Naive B cell (primary cell): ENCODE data around the gene GFOD1. TPM values are rescaled to one million over a fixed set of nuclear protein-coding genes. Genes with fewer than 3 reads are reported as not detected.
"Not testable (repeated sequence)": the region's sequence is repeated elsewhere in the genome, so short reads cannot be mapped to it uniquely, and the experiment has no call there.

Experiments
- ATAC-seq, 2 donors: fragments of 150-1000 bp; cut with Tn5 transposase; 2 replicates each; pipeline ENCODE4 v1.10.0; 2021; ENCODE audit warnings: low read depth in 2 of 2, mild to moderate bottlenecking in 2 of 2, moderate library complexity in 2 of 2
- DNase-seq: peaks from one replicate; pipeline ENCODE4 v3.0.0; 2022
- H3K27ac Mint-ChIP-seq, 6 donors: one replicate each; pipeline ENCODE4 v1.8.0; 2020 to 2022; ENCODE audit warnings: mild to moderate bottlenecking in 6 of 6, mixed read lengths in 6 of 6, moderate library complexity in 5 of 6, inconsistent platforms in 2 of 6
- H3K27me3 Mint-ChIP-seq, 3 donors: one replicate each; pipeline ENCODE4 v1.8.0; 2021 to 2022; ENCODE audit warnings: mixed read lengths in 3 of 3, mild to moderate bottlenecking in 1 of 3
- H3K36me3 Mint-ChIP-seq, 2 donors: one replicate each; pipeline ENCODE4 v1.8.0; 2020 to 2022; ENCODE audit warnings: mixed read lengths in 2 of 2, inconsistent platforms in 1 of 2, mild to moderate bottlenecking in 1 of 2
- H3K4me1 Mint-ChIP-seq, 3 donors: one replicate each; pipeline ENCODE4 v1.8.0; 2020 to 2022; ENCODE audit warnings: mixed read lengths in 3 of 3, inconsistent platforms in 1 of 3, mild to moderate bottlenecking in 1 of 3, moderate library complexity in 1 of 3
- H3K4me3 Mint-ChIP-seq, 8 donors: one replicate each; pipeline ENCODE4 v1.8.0; 2020 to 2022; ENCODE audit warnings: mild to moderate bottlenecking in 8 of 8, mixed read lengths in 8 of 8, moderate library complexity in 8 of 8, inconsistent platforms in 2 of 8
- H3K9me3 Mint-ChIP-seq, 7 donors: one replicate each; pipeline ENCODE4 v1.8.0; 2020 to 2022; ENCODE audit warnings: mixed read lengths in 7 of 7, mild to moderate bottlenecking in 5 of 7, inconsistent platforms in 2 of 7, moderate library complexity in 1 of 7
- polyA plus RNA-seq, 6 donors: library from polyadenylated mRNA; unstranded; fragments of 300-500 nt; fragmentation: Illumina TruSeq; gene quantifications; one replicate each; pipeline ENCODE4 v1.2.3, GENCODE V29; 2021; ENCODE audit warnings: low read depth in 6 of 6

GFOD1 gene
- polyA plus RNA-seq, 6 donors from 2014 or later, result 2.9 to 10.7 (median 5.4) TPM

DNA sequence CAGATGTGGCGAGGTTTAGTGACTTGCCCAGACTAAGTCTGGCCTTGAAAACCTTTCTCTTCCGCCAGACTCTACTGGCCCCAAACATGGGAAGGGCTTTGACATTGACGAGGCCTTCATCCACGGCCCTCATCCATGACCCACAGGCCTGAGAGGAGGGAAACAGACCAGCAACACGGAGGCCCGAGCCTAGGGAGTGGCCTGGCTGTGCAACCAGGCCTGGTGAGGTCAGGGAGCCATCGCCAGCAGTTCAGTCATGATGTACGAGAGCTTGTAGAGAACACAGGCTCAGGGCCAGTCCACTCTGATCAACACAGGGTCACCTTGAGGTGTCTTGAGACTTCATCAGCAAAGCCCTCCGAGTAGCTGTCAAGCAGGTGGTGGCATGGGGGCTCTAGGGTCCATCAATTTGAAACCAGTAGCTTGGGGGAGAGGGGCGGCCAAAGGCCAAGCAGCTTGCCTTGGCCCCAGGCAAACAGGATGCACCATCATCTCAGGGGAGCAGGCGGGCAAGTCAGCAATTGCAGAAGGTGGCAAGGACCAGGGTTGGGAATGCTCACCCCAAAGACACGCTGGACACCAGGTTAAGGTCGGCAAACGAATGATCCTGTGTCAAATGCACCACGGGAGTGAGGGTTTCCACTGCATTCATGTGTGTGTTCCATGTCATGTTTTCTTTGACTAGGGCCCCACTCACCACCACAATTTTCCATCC is 36.1 kb downstream of the GFOD1 start:
- Mint-ChIP-seq H3K27me3 (no peaks in the 10 kb centered on the region), H3K9me3 (peaks cover 0 to 7% (median 0%) of the 10 kb centered on the region in 7 donors), H3K4me1 (peaks cover 34 to 51% (median 40%) of the 10 kb centered on the region in 3 donors), H3K4me3 (no peak overlapping the region), H3K36me3 (peaks cover 0 to 11% of the 10 kb centered on the region in 2 donors), H3K27ac (peak overlapping the region in 2 of 6 donors; percentile 21 to 60)
- no peak for ATAC-seq
- DNase-seq, result no peak

DNA sequence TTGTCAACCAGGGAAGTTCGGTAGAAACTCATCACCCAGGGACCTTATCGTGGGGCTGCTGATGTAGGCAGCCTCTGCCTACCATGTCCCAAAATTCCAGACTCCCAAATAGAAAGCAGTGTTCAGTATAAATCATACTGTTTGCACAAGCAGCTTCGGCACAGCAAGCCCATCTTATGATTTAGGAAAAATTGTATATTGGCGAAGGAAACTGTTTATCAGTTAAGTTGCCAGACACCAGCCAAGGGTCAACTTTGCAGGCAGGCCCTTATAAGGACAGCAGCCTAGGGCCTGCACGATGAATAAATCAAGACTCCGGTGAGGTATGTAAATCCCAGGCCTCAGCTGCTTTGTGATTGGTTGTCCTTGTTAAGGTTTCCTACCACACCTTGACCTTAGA is 36.8 kb downstream of the GFOD1 start:
- peaks cover 34 to 48% (median 44%) of the 10 kb centered on the region in 3 donors for H3K4me1 Mint-ChIP-seq
- H3K4me3 Mint-ChIP-seq, result no peak overlapping the region
- no peak for ATAC-seq

DNA sequence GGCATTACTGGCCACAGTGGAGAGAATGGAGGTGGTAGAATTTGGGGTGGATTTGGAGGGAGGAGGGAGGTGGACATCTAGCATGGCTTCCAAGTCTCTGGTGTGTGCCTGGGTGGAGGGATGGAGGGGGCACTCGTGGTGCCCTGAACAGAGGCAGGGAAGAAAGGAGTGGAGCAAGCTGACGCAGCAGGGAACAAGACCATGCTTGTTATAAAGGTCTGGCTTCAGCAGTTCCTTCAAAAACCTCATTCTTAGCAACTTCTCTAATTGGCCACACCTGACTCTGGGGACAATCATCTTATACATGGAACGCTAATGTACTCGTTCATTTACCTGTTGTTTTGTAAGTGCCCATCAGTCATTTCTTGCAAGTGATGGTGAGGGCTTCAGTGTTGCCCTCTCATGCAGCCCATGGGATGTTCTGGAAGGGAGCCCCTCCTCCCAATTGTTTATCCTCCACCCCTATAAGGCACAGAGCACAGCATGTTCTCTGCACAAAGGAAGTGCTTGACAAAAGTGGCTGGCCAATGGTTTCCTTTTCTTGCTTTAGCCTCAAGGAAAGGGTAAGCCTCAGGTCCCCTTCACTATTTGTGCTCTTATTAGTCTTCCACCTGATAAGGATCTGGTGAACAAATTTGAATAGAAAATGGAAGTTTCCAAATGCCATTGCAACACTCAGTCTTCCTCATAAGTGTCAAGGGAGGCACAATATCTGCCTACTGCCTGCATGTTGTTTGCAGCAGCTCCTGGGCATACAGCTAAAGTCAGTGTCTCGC is 39.3 kb downstream of the GFOD1 start:
- Mint-ChIP-seq H3K36me3 (peaks cover 0 to 11% of the 10 kb centered on the region in 2 donors), H3K4me1 (peaks cover 28 to 37% (median 35%) of the 10 kb centered on the region in 3 donors), H3K27me3 (no peaks in the 10 kb centered on the region), H3K27ac (peak overlapping the region; percentile 57 to 96 (median 76)), H3K9me3 (peaks cover 0 to 7% (median 0%) of the 10 kb centered on the region in 7 donors), H3K4me3 (peak overlapping the region; percentile 2 to 87 (median 67))
- ATAC-seq (peak; percentile 63 to 72), DNase-seq (no peak)

More for the DNA sequence above, 36.8 kb downstream of the GFOD1 start:
- Mint-ChIP-seq H3K27ac (peak overlapping the region in 1 of 6 donors; percentile 76), H3K9me3 (peaks cover 0 to 7% (median 0%) of the 10 kb centered on the region in 7 donors), H3K36me3 (peaks cover 0 to 11% of the 10 kb centered on the region in 2 donors), H3K27me3 (no peaks in the 10 kb centered on the region)
- DNase-seq, result no peak

DNA sequence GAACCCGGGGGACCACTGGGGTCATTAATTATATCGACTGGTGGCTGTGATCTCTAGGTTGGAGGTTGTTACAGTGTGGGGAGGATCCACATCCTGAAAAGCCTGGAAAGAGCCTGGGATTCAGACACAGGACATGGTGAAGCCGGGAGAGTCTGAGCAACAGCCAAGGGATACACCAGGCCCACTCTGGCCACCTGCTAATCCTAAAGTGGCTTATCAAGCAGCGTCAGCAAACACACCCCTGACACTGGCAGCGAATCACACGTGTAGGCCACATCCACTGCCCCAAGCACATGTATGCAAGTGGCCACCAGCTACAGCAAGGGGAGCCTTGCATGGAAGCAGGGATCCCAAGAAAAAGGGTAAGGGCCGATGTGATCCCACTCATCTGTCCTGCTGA is 41.0 kb downstream of the GFOD1 start:
- DNase-seq, result no peak

DNA sequence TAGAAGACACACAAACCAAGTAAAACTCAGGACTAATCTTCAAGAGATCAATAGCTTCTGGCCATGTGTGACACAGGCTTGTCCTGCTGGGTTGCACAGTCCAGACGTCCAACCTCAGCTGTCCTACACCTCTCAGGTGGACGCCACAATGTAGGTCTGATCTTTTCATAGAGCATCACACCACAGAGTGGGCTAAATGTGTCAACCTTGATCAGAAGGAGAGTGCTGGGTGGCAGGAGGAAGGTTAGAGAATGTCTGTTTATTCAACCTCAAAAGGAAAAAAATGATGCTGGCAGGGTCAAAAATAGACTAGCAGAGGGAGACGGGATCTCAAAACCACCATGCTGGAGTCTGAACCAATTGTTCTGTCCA is 41.7 kb downstream of the GFOD1 start:
- peaks cover 30 to 37% (median 35%) of the 10 kb centered on the region in 3 donors for H3K4me1 Mint-ChIP-seq
- DNase-seq (no peak), ATAC-seq (no peak)
- H3K4me3 Mint-ChIP-seq, result peak overlapping the region in 1 of 8 donors; percentile 0
- H3K27ac Mint-ChIP-seq, result peak overlapping the region in 4 of 6 donors; percentile 20 to 82 (median 34)
- H3K27me3 Mint-ChIP-seq, result no peaks in the 10 kb centered on the region
- H3K36me3 Mint-ChIP-seq, result peaks cover 0 to 11% of the 10 kb centered on the region in 2 donors
- peaks cover 0 to 7% (median 0%) of the 10 kb centered on the region in 7 donors for H3K9me3 Mint-ChIP-seq

More for the DNA sequence above, 41.0 kb downstream of the GFOD1 start:
- no peak for ATAC-seq
- Mint-ChIP-seq H3K9me3 (peaks cover 0 to 7% (median 0%) of the 10 kb centered on the region in 7 donors), H3K36me3 (peaks cover 0 to 11% of the 10 kb centered on the region in 2 donors), H3K4me3 (no peak overlapping the region), H3K27me3 (no peaks in the 10 kb centered on the region), H3K4me1 (peaks cover 28 to 37% (median 35%) of the 10 kb centered on the region in 3 donors), H3K27ac (no peak overlapping the region)

DNA sequence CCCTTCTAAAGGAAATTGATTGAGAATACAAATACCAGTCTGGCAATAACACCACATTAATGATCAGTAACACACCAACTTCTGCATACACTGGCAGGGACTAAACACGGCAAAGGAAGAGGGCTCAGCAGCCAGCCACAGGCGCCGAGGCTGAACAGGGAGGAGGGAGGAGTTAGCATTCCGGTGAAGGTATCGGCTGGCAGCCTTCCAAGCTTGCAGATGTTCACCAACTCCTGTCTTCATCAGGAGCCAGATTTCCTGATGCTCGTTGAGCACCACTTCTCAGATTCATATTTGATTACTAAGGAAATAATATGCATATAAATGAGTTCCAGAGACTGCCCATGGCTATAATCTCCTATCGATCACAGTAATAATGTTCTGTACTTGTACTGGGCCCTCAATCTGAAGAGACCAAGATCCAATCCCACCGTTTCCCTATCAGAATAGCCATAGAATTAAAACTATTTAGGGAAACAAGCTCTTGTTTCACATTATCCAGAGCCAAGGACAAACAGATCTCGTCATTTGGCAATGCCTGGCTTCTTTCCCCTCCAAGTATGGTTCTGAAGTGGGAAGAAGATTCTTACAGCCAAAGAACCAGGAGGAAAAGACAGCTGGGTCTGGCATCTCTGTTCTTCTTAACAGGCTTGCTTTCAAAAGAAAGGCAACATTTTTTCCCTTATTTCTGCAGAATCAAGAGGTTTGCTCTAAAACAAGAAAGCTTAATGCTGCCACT is 42.2 kb downstream of the GFOD1 start:
- peaks cover 31 to 37% (median 35%) of the 10 kb centered on the region in 3 donors for H3K4me1 Mint-ChIP-seq
- peak overlapping the region in 5 of 8 donors; percentile 1 to 58 (median 12) for H3K4me3 Mint-ChIP-seq
- peaks cover 0 to 7% (median 0%) of the 10 kb centered on the region in 7 donors for H3K9me3 Mint-ChIP-seq
- peak overlapping the region in 3 of 6 donors; percentile 20 to 82 (median 47) for H3K27ac Mint-ChIP-seq
- no peak for DNase-seq
- peaks cover 0 to 7% of the 10 kb centered on the region in 2 donors for H3K36me3 Mint-ChIP-seq
- H3K27me3 Mint-ChIP-seq, result no peaks in the 10 kb centered on the region
- ATAC-seq, result peak; percentile 56 to 67

DNA sequence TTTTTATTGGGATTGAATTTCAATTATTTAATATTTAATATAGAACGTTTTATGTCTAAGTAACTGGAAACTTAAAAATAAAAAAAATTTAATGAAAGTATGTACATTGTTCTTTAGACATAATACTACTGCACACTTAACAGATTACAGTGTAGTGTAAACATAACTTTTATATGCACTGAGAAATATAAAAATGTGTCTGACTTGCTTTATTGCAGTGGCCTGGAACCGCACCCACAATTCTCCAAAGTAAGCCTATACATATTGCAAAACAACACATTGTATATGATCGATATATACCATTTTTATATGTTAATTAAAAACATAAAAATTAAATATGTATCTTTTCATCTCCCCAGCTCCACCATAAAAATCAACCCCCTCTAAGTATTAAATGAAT is 42.8 kb downstream of the GFOD1 start:
- ATAC-seq (no peak), DNase-seq (no peak)
- Mint-ChIP-seq H3K27me3 (no peaks in the 10 kb centered on the region), H3K4me1 (peaks cover 31 to 37% (median 35%) of the 10 kb centered on the region in 3 donors), H3K36me3 (peaks cover 0 to 2% of the 10 kb centered on the region in 2 donors), H3K4me3 (peak overlapping the region in 3 of 8 donors; percentile 1 to 58 (median 3)), H3K27ac (peak overlapping the region in 1 of 6 donors; percentile 2), H3K9me3 (peaks cover 0 to 5% (median 0%) of the 10 kb centered on the region in 7 donors)

DNA sequence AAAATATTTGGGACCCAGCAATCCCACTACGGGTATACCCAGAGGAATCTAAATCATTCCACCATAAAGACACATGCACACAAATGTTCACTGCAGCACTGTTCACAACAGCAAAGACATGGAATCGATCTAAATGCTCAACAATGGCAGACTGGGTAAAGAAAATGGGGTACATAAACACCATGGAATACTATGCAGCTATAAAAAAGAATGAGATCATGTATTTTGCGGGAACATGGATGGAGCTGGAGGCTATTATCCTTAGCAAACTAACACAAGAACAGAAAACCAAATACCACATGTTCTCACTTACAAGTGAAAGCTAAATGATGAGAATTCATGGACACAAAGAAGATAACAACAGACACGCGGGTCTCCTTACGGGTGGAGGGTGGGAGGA is 43.4 kb downstream of the GFOD1 start:
- H3K27ac Mint-ChIP-seq, H3K27me3 Mint-ChIP-seq, ATAC-seq, H3K36me3 Mint-ChIP-seq, H3K9me3 Mint-ChIP-seq, H3K4me3 Mint-ChIP-seq, DNase-seq: not testable (repeated sequence)
- peaks cover 31 to 35% (median 35%) of the 10 kb centered on the region in 3 donors for H3K4me1 Mint-ChIP-seq

DNA sequence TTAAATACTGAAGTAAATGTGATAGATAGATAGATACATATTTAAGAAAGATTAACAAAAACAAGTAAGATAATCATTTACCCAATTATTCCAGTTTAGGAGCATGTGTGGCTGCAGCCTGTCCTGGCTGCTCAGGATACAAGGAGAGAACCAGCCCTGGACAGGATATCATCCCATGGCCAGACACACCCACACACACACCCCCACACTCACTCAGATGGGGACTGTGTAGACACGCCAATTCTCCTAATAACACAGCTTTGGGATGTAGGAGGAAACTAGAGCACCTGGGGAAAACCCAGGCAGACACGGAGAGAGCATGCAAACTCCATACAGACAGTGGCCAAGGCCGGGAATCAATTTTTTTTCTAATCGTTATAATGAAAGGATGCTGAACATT is 45.6 kb downstream of the GFOD1 start:
- no peak overlapping the region for H3K4me3 Mint-ChIP-seq
- H3K27me3 Mint-ChIP-seq, result no peaks in the 10 kb centered on the region
- DNase-seq (no peak), ATAC-seq (no peak)
- H3K4me1 Mint-ChIP-seq, result peaks cover 16 to 22% (median 19%) of the 10 kb centered on the region in 3 donors
- peaks cover 0 to 1% (median 0%) of the 10 kb centered on the region in 7 donors for H3K9me3 Mint-ChIP-seq
- no peak overlapping the region for H3K27ac Mint-ChIP-seq
- H3K36me3 Mint-ChIP-seq, result no peaks in the 10 kb centered on the region

DNA sequence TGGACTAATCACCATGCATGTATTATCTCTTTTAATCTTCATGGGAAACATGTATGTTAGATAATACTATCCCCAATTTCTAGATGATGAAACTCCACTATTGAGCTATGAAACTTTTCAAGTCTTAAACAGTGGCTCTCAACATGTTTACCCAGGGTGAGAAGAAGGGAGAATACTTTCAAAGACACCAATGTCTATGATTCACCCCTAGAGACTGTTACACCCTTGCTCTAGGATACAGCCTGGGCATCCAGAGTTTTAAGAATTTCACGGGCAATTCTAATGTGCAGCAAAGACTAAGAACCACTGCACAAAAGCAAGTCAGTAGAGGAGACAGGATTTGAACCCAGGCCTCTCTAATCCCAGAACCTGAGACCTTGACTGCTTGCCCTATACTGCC is 47.8 kb downstream of the GFOD1 start:
- DNase-seq (no peak), ATAC-seq (no peak)
- H3K9me3 Mint-ChIP-seq, result peaks cover 0 to 1% (median 0%) of the 10 kb centered on the region in 7 donors
- H3K4me3 Mint-ChIP-seq, result no peak overlapping the region
- no peak overlapping the region for H3K27ac Mint-ChIP-seq
- H3K36me3 Mint-ChIP-seq, result no peaks in the 10 kb centered on the region
- H3K27me3 Mint-ChIP-seq, result no peaks in the 10 kb centered on the region
- H3K4me1 Mint-ChIP-seq, result peaks cover under 1 to 9% (median 8%) of the 10 kb centered on the region in 3 donors

DNA sequence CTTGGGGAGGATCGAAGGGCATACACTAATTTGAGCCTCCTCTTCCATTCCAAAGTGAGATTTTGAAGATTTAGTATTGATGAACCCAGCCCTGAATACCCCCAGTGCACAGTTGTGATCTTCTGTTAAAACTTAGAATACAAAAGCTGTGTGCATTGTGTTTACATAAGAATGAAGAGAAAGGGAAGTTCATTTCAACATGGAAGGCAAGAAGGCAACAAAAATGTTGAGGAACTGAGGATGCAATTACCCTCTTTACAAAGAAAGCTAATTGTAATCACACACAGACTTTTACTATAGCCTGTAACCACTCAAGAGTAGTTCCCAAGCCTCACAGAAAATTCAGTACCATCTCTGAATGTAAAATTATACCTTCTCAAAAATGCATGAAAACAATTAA is 49.3 kb downstream of the GFOD1 start:
- DNase-seq (no peak), ATAC-seq (no peak)
- Mint-ChIP-seq H3K36me3 (no peaks in the 10 kb centered on the region), H3K9me3 (peaks cover 0 to 4% (median 0%) of the 10 kb centered on the region in 7 donors), H3K27me3 (no peaks in the 10 kb centered on the region), H3K27ac (no peak overlapping the region), H3K4me1 (peaks cover 8 to 22% (median 18%) of the 10 kb centered on the region in 3 donors), H3K4me3 (no peak overlapping the region)

DNA sequence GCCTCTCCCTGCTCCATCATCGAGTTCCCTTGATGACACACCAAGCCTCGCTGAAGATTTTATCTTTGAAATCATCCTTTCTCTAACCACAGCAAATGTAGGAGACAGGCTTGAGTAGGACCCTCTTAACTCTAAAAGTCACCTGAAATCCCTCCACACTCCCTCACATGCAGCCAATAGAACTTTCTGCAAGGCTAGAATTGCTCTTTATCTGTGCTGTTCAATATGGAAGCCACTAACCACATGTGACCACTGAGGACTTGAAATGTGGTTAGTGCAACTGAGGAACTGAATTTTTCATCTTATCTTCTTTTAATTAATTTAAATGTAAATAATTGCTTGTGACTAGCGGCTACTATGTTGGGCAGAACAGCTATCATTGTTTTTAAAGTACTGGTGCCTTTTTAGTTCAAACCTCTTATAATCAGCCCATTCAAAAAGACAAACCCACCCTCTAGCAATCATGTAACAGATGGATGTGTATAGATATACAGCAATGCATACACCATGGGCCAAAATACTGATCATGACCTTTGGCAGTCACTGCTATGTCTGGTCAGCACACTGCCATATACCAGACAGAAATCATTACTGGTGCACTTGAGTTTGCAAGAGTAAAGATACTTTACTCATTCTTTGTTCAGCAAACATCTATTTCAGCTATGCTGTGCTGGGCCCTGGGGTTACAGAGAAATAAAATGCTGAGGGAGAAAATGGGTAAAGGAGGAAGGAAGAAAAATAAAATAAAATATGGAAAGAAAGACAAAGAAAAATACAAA is 50.0 kb downstream of the GFOD1 start:
- H3K4me1 Mint-ChIP-seq, result peaks cover 14 to 29% (median 23%) of the 10 kb centered on the region in 3 donors
- H3K4me3 Mint-ChIP-seq, result no peak overlapping the region
- peaks cover 0 to 4% (median 0%) of the 10 kb centered on the region in 7 donors for H3K9me3 Mint-ChIP-seq

More for the DNA sequence above, 50.0 kb downstream of the GFOD1 start:
- no peaks in the 10 kb centered on the region for H3K27me3 Mint-ChIP-seq
- H3K27ac Mint-ChIP-seq, result peak overlapping the region in 1 of 6 donors; percentile 47
- no peak for ATAC-seq
- no peaks in the 10 kb centered on the region for H3K36me3 Mint-ChIP-seq
- DNase-seq, result no peak
